Activated T-helper 2 cell treated with anti-CD3 and anti-CD28 coated beads, Interferon-gamma antibody, Interleukin-2, Interleukin-4, amounts not matched to agents 10 μg/mL and 5 μg/mL and 100 μg/mL, durations not matched to agents 14 hours and 24 hours and 36 hours (primary cell): ENCODE measurements around the gene COPE. TPM values are rescaled to one million over a fixed set of nuclear protein-coding genes. Genes with fewer than 3 reads are reported as not detected.
"Not testable (repeated sequence)": the region's sequence is repeated elsewhere in the genome, so short reads cannot be mapped to it uniquely, and the experiment has no call there.

Experiments used
- DNase-seq: peaks from one replicate; pipeline ENCODE4 v3.0.0; 2021; ENCODE audit warnings: low spot score
- H3K27ac Mint-ChIP-seq: one replicate; pipeline ENCODE4 v1.8.0; 2021; ENCODE audit warnings: mixed read lengths
- H3K27me3 Mint-ChIP-seq: one replicate; pipeline ENCODE4 v1.8.0; 2021; ENCODE audit warnings: low read depth, mixed read lengths
- H3K36me3 Mint-ChIP-seq: one replicate; pipeline ENCODE4 v1.8.0; 2021; ENCODE audit warnings: low read depth, mixed read lengths
- H3K4me1 Mint-ChIP-seq: one replicate; pipeline ENCODE4 v1.8.0; 2021; ENCODE audit warnings: low read depth, mixed read lengths
- H3K4me3 Mint-ChIP-seq: one replicate; pipeline ENCODE4 v1.8.0; 2021; ENCODE audit warnings: low read depth, mild to moderate bottlenecking, moderate library complexity, mixed read lengths
- H3K9me3 Mint-ChIP-seq: one replicate; pipeline ENCODE4 v1.8.0; 2021; ENCODE audit warnings: mixed read lengths
- intact Hi-C: fragments of 100-400 bp; cut with micrococcal nuclease; formaldehyde crosslinking; loops from one replicate; pipeline ENCODE4 v1.15.1; 2023
- total RNA-seq: library from RNA; stranded (reverse); gene quantifications from 2 replicates; pipeline ENCODE4 v1.2.3, GENCODE V29; 2022

The COPE gene
- total RNA-seq, 1 donor from 2014 or later: 231 TPM

GRCh38 chr19:18912933-18913332 lies 6.3 kb downstream of the COPE start:
- H3K4me1 Mint-ChIP-seq: peaks cover 7% of the 10 kb centered on the region
- no peak for DNase-seq
- H3K4me3 Mint-ChIP-seq: no peak overlapping the region
- H3K36me3 Mint-ChIP-seq: peaks cover 55% of the 10 kb centered on the region
- no peak overlapping the region for H3K27ac Mint-ChIP-seq
- no peaks in the 10 kb centered on the region for H3K27me3 Mint-ChIP-seq
- H3K9me3 Mint-ChIP-seq: no peaks in the 10 kb centered on the region
- intact Hi-C loops: no loop called here

- H3K36me3 Mint-ChIP-seq: peaks cover 46% of the 10 kb centered on the region
- H3K4me3 Mint-ChIP-seq: no peak overlapping the region
- intact Hi-C loops: no loop called here
- H3K9me3 Mint-ChIP-seq: no peaks in the 10 kb centered on the region
- no peak overlapping the region for H3K27ac Mint-ChIP-seq
- no peaks in the 10 kb centered on the region for H3K27me3 Mint-ChIP-seq
- no peak for DNase-seq
- peaks cover 2% of the 10 kb centered on the region for H3K4me1 Mint-ChIP-seq
These were observed 8.3 kb downstream of the COPE start for GRCh38 chr19:18910801-18911436.

- intact Hi-C loops: no loop called here
- DNase-seq: no peak
These were observed 9.2 kb downstream of the COPE start for GRCh38 chr19:18910010-18910409.

GRCh38 chr19:18908917-18909619 lies 10.1 kb downstream of the COPE start:
- Mint-ChIP-seq H3K4me1 (no peaks in the 10 kb centered on the region), H3K4me3 (no peak overlapping the region), H3K9me3 (no peaks in the 10 kb centered on the region), H3K27ac (no peak overlapping the region), H3K27me3 (no peaks in the 10 kb centered on the region), H3K36me3 (peaks cover 45% of the 10 kb centered on the region)
- intact Hi-C loops: no loop called here
- DNase-seq: no peak

More at GRCh38 chr19:18910010-18910409, 9.2 kb downstream of the COPE start:
- H3K4me1 Mint-ChIP-seq: no peaks in the 10 kb centered on the region
- H3K4me3 Mint-ChIP-seq: no peak overlapping the region
- peaks cover 47% of the 10 kb centered on the region for H3K36me3 Mint-ChIP-seq
- no peaks in the 10 kb centered on the region for H3K9me3 Mint-ChIP-seq
- H3K27ac Mint-ChIP-seq: no peak overlapping the region
- H3K27me3 Mint-ChIP-seq: no peaks in the 10 kb centered on the region

- Mint-ChIP-seq H3K36me3 (peaks cover 26% of the 10 kb centered on the region), H3K27me3 (no peaks in the 10 kb centered on the region), H3K9me3 (no peaks in the 10 kb centered on the region), H3K4me3 (no peak overlapping the region), H3K27ac (no peak overlapping the region), H3K4me1 (no peaks in the 10 kb centered on the region)
- DNase-seq: no peak
- intact Hi-C loops: no loop called here
These were observed 12.3 kb downstream of the COPE start for GRCh38 chr19:18906605-18907519.

GRCh38 chr19:18905513-18906236 lies 13.5 kb downstream of the COPE start:
- H3K27me3 Mint-ChIP-seq: no peaks in the 10 kb centered on the region
- H3K4me1 Mint-ChIP-seq: no peaks in the 10 kb centered on the region
- no peaks in the 10 kb centered on the region for H3K9me3 Mint-ChIP-seq
- H3K27ac Mint-ChIP-seq: no peak overlapping the region
- peaks cover 26% of the 10 kb centered on the region for H3K36me3 Mint-ChIP-seq
- no peak for DNase-seq
- H3K4me3 Mint-ChIP-seq: no peak overlapping the region
- intact Hi-C loops: no loop called here

- no peaks in the 10 kb centered on the region for H3K4me1 Mint-ChIP-seq
- H3K4me3 Mint-ChIP-seq: no peak overlapping the region
- no peaks in the 10 kb centered on the region for H3K27me3 Mint-ChIP-seq
- intact Hi-C loops: no loop called here
- H3K27ac Mint-ChIP-seq: no peak overlapping the region
- no peaks in the 10 kb centered on the region for H3K9me3 Mint-ChIP-seq
- no peak for DNase-seq
- H3K36me3 Mint-ChIP-seq: peaks cover 25% of the 10 kb centered on the region
These were observed 14.1 kb downstream of the COPE start for GRCh38 chr19:18905058-18905456.

- Mint-ChIP-seq H3K4me3 (no peak overlapping the region), H3K9me3 (no peaks in the 10 kb centered on the region), H3K27ac (no peak overlapping the region), H3K36me3 (peaks cover 22% of the 10 kb centered on the region), H3K4me1 (no peaks in the 10 kb centered on the region), H3K27me3 (no peaks in the 10 kb centered on the region)
- intact Hi-C loops: no loop called here
- DNase-seq: no peak
These were observed 14.7 kb downstream of the COPE start for GRCh38 chr19:18904334-18905057.

GRCh38 chr19:18903156-18904037 lies 15.8 kb downstream of the COPE start:
- DNase-seq: no peak
- intact Hi-C loops: no loop called here
- Mint-ChIP-seq H3K9me3 (no peaks in the 10 kb centered on the region), H3K27me3 (no peaks in the 10 kb centered on the region), H3K4me1 (no peaks in the 10 kb centered on the region), H3K36me3 (peaks cover 24% of the 10 kb centered on the region), H3K4me3 (no peak overlapping the region), H3K27ac (no peak overlapping the region)

- intact Hi-C loops, H3K27ac Mint-ChIP-seq, H3K4me1 Mint-ChIP-seq, H3K4me3 Mint-ChIP-seq, H3K9me3 Mint-ChIP-seq, DNase-seq, H3K27me3 Mint-ChIP-seq: not testable (repeated sequence)
- peaks cover 24% of the 10 kb centered on the region for H3K36me3 Mint-ChIP-seq
These were observed 16.7 kb downstream of the COPE start for GRCh38 chr19:18902519-18902918.

- peaks cover 1% of the 10 kb centered on the region for H3K4me1 Mint-ChIP-seq
- intact Hi-C loops: no loop called here
- DNase-seq: no peak
- H3K27me3 Mint-ChIP-seq: peaks cover 13% of the 10 kb centered on the region
- no peaks in the 10 kb centered on the region for H3K9me3 Mint-ChIP-seq
- H3K4me3 Mint-ChIP-seq: no peak overlapping the region
- no peak overlapping the region for H3K27ac Mint-ChIP-seq
- peaks cover 24% of the 10 kb centered on the region for H3K36me3 Mint-ChIP-seq
These were observed 17.7 kb downstream of the COPE start for GRCh38 chr19:18901491-18901890.
